Aorta (tissue), 5 donors: ENCODE measurements around the gene SPATA16. TPM values are rescaled to one million over a fixed set of nuclear protein-coding genes. Genes with fewer than 3 reads are reported as not detected.

Source experiments
- ATAC-seq: fragments of 200-7000 bp; cut with Tn5 transposase; one replicate; pipeline ENCODE4 v1.9.1; 2022; ENCODE audit warnings: moderate library complexity; ENCODE audit not compliant: low FRiP score
- DNase-seq, 2 donors: peaks; one replicate each; pipeline ENCODE4 v3.0.0-alpha.2; 2020
- H3K27ac ChIP-seq, 2 donors: one replicate each; pipeline ENCODE4 v1.5.1; 2013; ENCODE audit warnings: low read length in 2 of 2, mild to moderate bottlenecking in 2 of 2, moderate library complexity in 2 of 2, control low read depth in 1 of 2, inconsistent platforms in 1 of 2, low read depth in 1 of 2
- H3K27me3 ChIP-seq, 2 donors: one replicate each; pipeline ENCODE4 v1.6.1; 2013; ENCODE audit warnings: control low read depth in 1 of 2, low read length in 1 of 2, mild to moderate bottlenecking in 1 of 2, moderate library complexity in 1 of 2; ENCODE audit not compliant: insufficient read depth in 2 of 2, control insufficient read depth in 1 of 2
- H3K36me3 ChIP-seq, 2 donors: one replicate each; pipeline ENCODE4 v1.6.1; 2013; ENCODE audit warnings: control low read depth in 1 of 2, low read length in 1 of 2, mild to moderate bottlenecking in 1 of 2; ENCODE audit not compliant: insufficient read depth in 2 of 2, control insufficient read depth in 1 of 2
- H3K4me1 ChIP-seq, 2 donors: one replicate each; pipeline ENCODE4 v1.6.1; 2013; ENCODE audit warnings: low read length in 2 of 2, control low read depth in 1 of 2, mild to moderate bottlenecking in 1 of 2, moderate library complexity in 1 of 2; ENCODE audit not compliant: insufficient read depth in 2 of 2, control insufficient read depth in 1 of 2
- H3K4me3 ChIP-seq, 2 donors: one replicate each; pipeline ENCODE4 v1.5.1; 2013; ENCODE audit warnings: low read length in 2 of 2, control low read depth in 1 of 2, mild to moderate bottlenecking in 1 of 2
- H3K9me3 ChIP-seq: one replicate; pipeline ENCODE4 v1.6.1; 2013; ENCODE audit warnings: mild to moderate bottlenecking, low read length; ENCODE audit not compliant: control insufficient read depth
- WGBS, 2 donors: extraction: QIAGEN DNeasy Blood & Tissue Kit; methylation state at CpG; one replicate each; pipeline ENCODE4 v1.1.7; 2013; 5-methylcytosine and 5-hydroxymethylcytosine counted together
- intact Hi-C, 2 donors: fragments of 100-400 bp; cut with DNase I; formaldehyde crosslinking; loops; one replicate each; pipeline versions ENCODE4 v1.14.2 to v1.15.0; 2022
- polyA plus RNA-seq, 2 donors: library from polyadenylated mRNA; stranded (reverse); fragments of 200-250 nt; gene quantifications; one replicate each; pipeline ENCODE4 v1.2.3, GENCODE V29; 2013
- total RNA-seq, 2 donors: library from RNA; stranded (reverse); fragmentation: NEBNext Ultra II Directional; extraction: Animal tissue kit (Norgen Biotek cat#: 25700); gene quantifications; one replicate each; pipeline ENCODE4 v1.2.1, GENCODE V29; 2021
- donor health status: healthy with polysubstance abuse.
- donor health status: Bipolar disorder and iron deficiency.
- donor health status: DM: no; HTN: no; CAD: no.
- donor health status: DM: no; HTN: no; CAD: no.
- donor health status: DM: yes; HTN: yes; CAD: no.

Gene SPATA16
- total and polyA plus RNA-seq, 4 donors = not detected

DNA sequence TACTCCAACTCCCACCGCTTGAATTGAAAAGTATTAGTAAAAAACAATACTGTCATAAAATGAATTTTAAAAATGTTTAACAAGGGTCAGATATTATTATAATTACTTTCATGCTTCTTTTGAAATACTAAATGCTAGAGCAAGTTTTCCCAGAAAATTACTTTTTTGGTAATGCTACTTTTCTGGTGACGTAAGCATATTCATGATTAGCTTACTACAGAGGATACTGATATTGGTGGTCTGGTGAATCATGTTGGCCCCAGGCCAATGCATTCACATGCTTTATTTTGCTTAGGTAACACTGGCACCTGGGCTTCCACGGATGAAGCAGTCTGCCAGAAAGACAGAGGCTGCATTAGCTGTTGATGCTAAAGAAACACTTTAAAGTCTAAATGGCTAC is 12.4 kb downstream of the SPATA16 start:
- H3K4me3 ChIP-seq = no peak overlapping the region
- no peak overlapping the region for H3K27ac ChIP-seq
- no peaks in the 10 kb centered on the region for H3K27me3 ChIP-seq
- DNase-seq (no peak), ATAC-seq (no peak)
- intact Hi-C loops = no loop called here
- no peaks in the 10 kb centered on the region for H3K4me1 ChIP-seq
- H3K36me3 ChIP-seq = no peaks in the 10 kb centered on the region
- H3K9me3 ChIP-seq = no peaks in the 10 kb centered on the region
- 80 to 84% methylated on average over 3 of the region's 3 CpGs for WGBS, 2 donors

DNA sequence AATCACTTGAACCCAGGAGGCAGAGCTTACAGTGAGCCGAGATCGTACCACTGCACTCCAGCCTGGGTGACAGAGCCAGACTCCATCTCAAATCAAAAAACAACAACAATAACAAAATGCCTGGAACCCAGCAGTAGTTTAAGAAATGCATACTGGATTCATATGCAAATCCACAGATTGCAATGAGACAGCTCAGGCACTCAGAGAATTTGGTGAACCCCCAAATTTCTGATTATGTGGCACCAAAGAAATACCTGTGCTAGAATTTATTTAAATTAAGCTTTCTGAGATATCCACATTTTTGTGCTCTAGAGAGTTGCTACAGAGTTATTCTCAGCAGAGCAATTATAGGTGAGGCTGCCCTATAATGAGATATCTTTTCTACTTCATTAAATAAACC is 29.7 kb downstream of the SPATA16 start:
- H3K4me3 ChIP-seq = no peak overlapping the region
- no peaks in the 10 kb centered on the region for H3K36me3 ChIP-seq
- DNase-seq = no peak
- H3K27me3 ChIP-seq = no peaks in the 10 kb centered on the region
- intact Hi-C loops = no loop called here
- H3K9me3 ChIP-seq = no peaks in the 10 kb centered on the region
- no peak overlapping the region for H3K27ac ChIP-seq
- no peak for ATAC-seq
- WGBS, 2 donors = 82 to 87% methylated on average over 2 of the region's 2 CpGs
- H3K4me1 ChIP-seq = no peaks in the 10 kb centered on the region

GRCh38 chr3:173109143-173109542 is 31.9 kb downstream of the SPATA16 start:
- H3K27ac ChIP-seq = no peak overlapping the region
- DNase-seq = no peak
- 51 to 60% methylated on average over 4 of the region's 4 CpGs for WGBS, 2 donors
- H3K4me3 ChIP-seq = no peak overlapping the region
- H3K4me1 ChIP-seq = no peaks in the 10 kb centered on the region
- H3K9me3 ChIP-seq = no peaks in the 10 kb centered on the region
- H3K27me3 ChIP-seq = no peaks in the 10 kb centered on the region
- H3K36me3 ChIP-seq = no peaks in the 10 kb centered on the region
- ATAC-seq = no peak
- intact Hi-C loops = no loop called here

GRCh38 chr3:173103469-173103868 is 37.6 kb downstream of the SPATA16 start:
- H3K36me3 ChIP-seq = no peaks in the 10 kb centered on the region
- DNase-seq (no peak), ATAC-seq (no peak)
- H3K4me1 ChIP-seq = no peaks in the 10 kb centered on the region
- H3K27ac ChIP-seq = no peak overlapping the region
- H3K27me3 ChIP-seq = no peaks in the 10 kb centered on the region
- intact Hi-C loops = no loop called here
- peaks cover 5% of the 10 kb centered on the region for H3K9me3 ChIP-seq
- no peak overlapping the region for H3K4me3 ChIP-seq
- WGBS, 2 donors = 90 to 92% methylated on average over 1 of the region's 1 CpG

DNA sequence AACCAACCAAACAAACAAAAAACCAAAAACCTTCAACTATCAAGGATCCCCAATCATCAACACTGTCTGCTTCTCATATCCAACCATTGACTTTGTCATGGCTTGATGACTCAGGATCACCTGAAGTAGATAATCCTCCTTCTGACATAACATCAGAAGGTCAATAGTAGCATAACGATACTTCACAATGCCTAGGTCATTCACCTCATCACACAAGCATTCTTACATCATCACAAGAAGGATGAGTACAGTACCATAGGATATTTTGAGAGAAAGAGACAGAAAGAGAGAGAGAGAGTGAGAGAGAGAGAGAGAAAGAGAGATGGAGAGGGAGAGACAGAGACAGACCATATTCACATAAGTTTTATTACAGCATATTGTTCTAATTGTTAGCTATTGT is 42.1 kb downstream of the SPATA16 start:
- H3K27ac ChIP-seq = no peak overlapping the region
- 86 to 93% methylated on average over 1 of the region's 1 CpG for WGBS, 2 donors
- ATAC-seq = no peak
- no peak overlapping the region for H3K4me3 ChIP-seq
- intact Hi-C loops = no loop called here
- DNase-seq = no peak
- no peaks in the 10 kb centered on the region for H3K27me3 ChIP-seq
- peaks cover 5% of the 10 kb centered on the region for H3K9me3 ChIP-seq
- no peaks in the 10 kb centered on the region for H3K36me3 ChIP-seq
- no peaks in the 10 kb centered on the region for H3K4me1 ChIP-seq

GRCh38 chr3:173096994-173097785 is 43.8 kb downstream of the SPATA16 start:
- 68 to 71% methylated on average over 4 of the region's 4 CpGs for WGBS, 2 donors
- H3K27ac ChIP-seq = no peak overlapping the region
- H3K4me3 ChIP-seq = no peak overlapping the region
- no peak for ATAC-seq
- no peaks in the 10 kb centered on the region for H3K4me1 ChIP-seq
- no peaks in the 10 kb centered on the region for H3K27me3 ChIP-seq
- H3K9me3 ChIP-seq = no peaks in the 10 kb centered on the region
- no peak for DNase-seq
- intact Hi-C loops = no loop called here
- H3K36me3 ChIP-seq = no peaks in the 10 kb centered on the region

DNA sequence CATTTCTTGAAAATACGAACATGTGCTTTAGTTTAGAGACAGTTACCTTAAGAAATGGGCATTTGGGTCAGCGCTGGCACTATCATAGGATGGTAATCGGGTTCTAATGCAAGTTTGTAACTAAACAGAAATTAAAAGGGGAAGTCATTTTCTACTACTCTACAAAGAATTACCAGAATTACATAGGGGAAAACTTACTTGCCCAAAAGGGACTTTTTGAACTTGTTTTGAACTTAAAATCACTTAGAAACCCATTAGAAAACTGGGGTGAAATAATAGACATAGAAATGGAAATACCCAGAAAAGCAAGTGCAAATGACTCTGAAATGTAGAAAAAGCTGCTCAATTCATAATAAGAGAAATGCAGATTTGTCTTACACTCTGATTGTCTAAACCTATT is 44.9 kb downstream of the SPATA16 start:
- no peak for DNase-seq
- 88 to 89% methylated on average over 3 of the region's 3 CpGs for WGBS, 2 donors
- Histone ChIP-seq H3K27me3 (no peaks in the 10 kb centered on the region), H3K4me3 (no peak overlapping the region), H3K9me3 (no peaks in the 10 kb centered on the region), H3K36me3 (no peaks in the 10 kb centered on the region), H3K27ac (no peak overlapping the region), H3K4me1 (no peaks in the 10 kb centered on the region)
- intact Hi-C loops = no loop called here
- no peak for ATAC-seq

DNA sequence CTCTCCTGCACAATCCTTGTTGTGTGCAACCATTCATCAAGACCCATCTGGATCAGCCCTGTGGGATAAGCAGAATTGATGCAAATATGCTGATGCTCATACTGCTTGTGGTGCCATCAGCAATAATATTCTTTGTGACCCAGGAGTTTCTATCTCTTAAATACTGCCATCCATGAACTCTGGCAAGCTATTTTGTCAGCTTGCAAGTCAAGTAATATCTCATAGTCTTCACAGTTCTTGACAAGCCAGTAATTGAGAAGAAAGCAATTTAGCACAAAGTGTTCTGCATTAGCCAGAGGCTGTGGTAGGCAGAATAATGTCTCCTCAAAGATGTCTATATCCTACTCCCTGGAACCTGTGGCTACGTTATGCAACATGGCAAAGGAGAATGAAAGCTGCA is 49.0 kb downstream of the SPATA16 start:
- intact Hi-C loops = no loop called here
- H3K4me3 ChIP-seq = no peak overlapping the region
- no peak for DNase-seq

GRCh38 chr3:173090492-173090891 is 50.5 kb downstream of the SPATA16 start:
- ATAC-seq (no peak), DNase-seq (no peak)
- H3K9me3 ChIP-seq = peaks cover 2% of the 10 kb centered on the region
- intact Hi-C loops = no loop called here
- no peaks in the 10 kb centered on the region for H3K27me3 ChIP-seq
- no peak overlapping the region for H3K4me3 ChIP-seq
- WGBS, 2 donors = 68 to 82% methylated on average over 3 of the region's 3 CpGs
- H3K27ac ChIP-seq = no peak overlapping the region
- H3K36me3 ChIP-seq = no peaks in the 10 kb centered on the region
- H3K4me1 ChIP-seq = no peaks in the 10 kb centered on the region

More for the DNA sequence above, 49.0 kb downstream of the SPATA16 start:
- 76 to 93% methylated on average over 1 of the region's 1 CpG for WGBS, 2 donors
- ATAC-seq = no peak
- H3K9me3 ChIP-seq = peaks cover 2% of the 10 kb centered on the region
- no peaks in the 10 kb centered on the region for H3K36me3 ChIP-seq
- no peaks in the 10 kb centered on the region for H3K4me1 ChIP-seq
- no peaks in the 10 kb centered on the region for H3K27me3 ChIP-seq
- no peak overlapping the region for H3K27ac ChIP-seq
